Measurements from ENCODE around the gene SIX1. TPM values are rescaled to one million over a fixed set of nuclear protein-coding genes. Genes with fewer than 3 reads are reported as not detected.

SIX1 gene
- total RNA-seq, 4 donors from 2014 or later: 0.42 to 0.58 (median 0.48) TPM

- peaks cover 0 to 4% (median 0%) of the 10 kb centered on the region in 4 donors for H3K9me3 ChIP-seq
- WGBS: 69% methylated on average over 2 of the region's 2 CpGs
- intact Hi-C loops (cut with DNase I): no loop called here
- no peaks in the 10 kb centered on the region for H3K27me3 ChIP-seq
- no peak for TF ChIP-seq POLR2A (IDR thresholded peaks at IDR 0.05; ENCODE audit: low read depth)
- no peak for TF ChIP-seq EP300 (IDR thresholded peaks at IDR 0.05)
- TF ChIP-seq POLR2AphosphoS5 (IDR thresholded peaks at IDR 0.05): no peak
- no peak for TF ChIP-seq CTCF (IDR thresholded peaks at IDR 0.05)
- H3K27ac ChIP-seq (replicated peaks in 1 of 4): no peak overlapping the region
- H3K4me3 ChIP-seq: no peak overlapping the region
- H3K4me1 ChIP-seq: no peaks in the 10 kb centered on the region
- H3K36me3 ChIP-seq: no peaks in the 10 kb centered on the region
- DNase-seq (ENCODE audit: extremely low spot score): no peak
Measured at GRCh38 chr14:60684203-60684602, 34.9 kb upstream of the SIX1 start.

- H3K36me3 ChIP-seq: no peaks in the 10 kb centered on the region
Measured at GRCh38 chr14:60681271-60681670, 32.0 kb upstream of the SIX1 start.

GRCh38 chr14:60680511-60680910 is 31.2 kb upstream of the SIX1 start:
- H3K9me3 ChIP-seq: peaks cover 0 to 4% (median 0%) of the 10 kb centered on the region in 4 donors
- WGBS: 91% methylated on average over 3 of the region's 3 CpGs

More at GRCh38 chr14:60681271-60681670, 32.0 kb upstream of the SIX1 start:
- Histone ChIP-seq H3K4me3 (no peak overlapping the region), H3K4me1 (no peaks in the 10 kb centered on the region), H3K9me3 (peaks cover 0 to 4% (median 0%) of the 10 kb centered on the region in 4 donors), H3K27ac (replicated peaks in 1 of 4) (no peak overlapping the region), H3K27me3 (no peaks in the 10 kb centered on the region)
- DNase-seq (ENCODE audit: extremely low spot score): no peak
- TF ChIP-seq EP300 (IDR thresholded peaks at IDR 0.05): no peak
- intact Hi-C loops (cut with DNase I): no loop called here

GRCh38 chr14:60679566-60680258 is 30.4 kb upstream of the SIX1 start:
- H3K27me3 ChIP-seq: no peaks in the 10 kb centered on the region
- no peak for DNase-seq (ENCODE audit: extremely low spot score)
- peaks cover 0 to 4% (median 0%) of the 10 kb centered on the region in 4 donors for H3K9me3 ChIP-seq
- H3K4me1 ChIP-seq: no peaks in the 10 kb centered on the region
- no peak for TF ChIP-seq POLR2AphosphoS5 (IDR thresholded peaks at IDR 0.05)
- TF ChIP-seq POLR2A (IDR thresholded peaks at IDR 0.05; ENCODE audit: low read depth): no peak
- no peak for TF ChIP-seq CTCF (IDR thresholded peaks at IDR 0.05)
- no peak for TF ChIP-seq EP300 (IDR thresholded peaks at IDR 0.05)
- H3K4me3 ChIP-seq: no peak overlapping the region
- no peak overlapping the region for H3K27ac ChIP-seq (replicated peaks in 1 of 4)
- WGBS: 80% methylated on average over 4 of the region's 4 CpGs
- no peaks in the 10 kb centered on the region for H3K36me3 ChIP-seq
- intact Hi-C loops (cut with DNase I): no loop called here

More at GRCh38 chr14:60680511-60680910, 31.2 kb upstream of the SIX1 start:
- Histone ChIP-seq H3K27ac (replicated peaks in 1 of 4) (no peak overlapping the region), H3K4me3 (no peak overlapping the region), H3K27me3 (no peaks in the 10 kb centered on the region), H3K36me3 (no peaks in the 10 kb centered on the region), H3K4me1 (no peaks in the 10 kb centered on the region)
- intact Hi-C loops (cut with DNase I): no loop called here
- TF ChIP-seq POLR2AphosphoS5 (IDR thresholded peaks at IDR 0.05): no peak
- TF ChIP-seq CTCF (IDR thresholded peaks at IDR 0.05): no peak
- no peak for TF ChIP-seq POLR2A (IDR thresholded peaks at IDR 0.05; ENCODE audit: low read depth)
- DNase-seq (ENCODE audit: extremely low spot score): no peak

DNA sequence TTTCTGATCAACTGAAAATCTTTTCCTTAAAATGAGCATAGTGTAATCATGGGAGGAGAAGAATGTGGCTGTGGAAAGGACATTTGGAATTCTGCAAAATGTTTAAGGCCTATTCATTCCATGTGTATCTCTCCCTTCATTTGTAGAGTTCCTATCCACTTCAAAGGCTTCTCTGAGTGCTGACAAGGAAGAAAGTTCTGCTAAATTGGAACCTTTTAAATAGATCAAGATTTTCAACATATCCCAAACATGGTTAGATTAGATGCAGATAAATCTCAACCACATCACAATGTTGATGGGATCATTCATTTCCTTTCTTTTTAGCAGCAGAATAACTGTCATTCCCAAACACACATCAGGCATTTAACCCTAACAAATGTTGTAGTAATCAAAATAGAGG is 28.4 kb upstream of the SIX1 start:
- TF ChIP-seq POLR2A (IDR thresholded peaks at IDR 0.05; ENCODE audit: low read depth) (no peak), CTCF (IDR thresholded peaks at IDR 0.05) (no peak), EP300 (IDR thresholded peaks at IDR 0.05) (no peak), POLR2AphosphoS5 (IDR thresholded peaks at IDR 0.05) (no peak)
- H3K27me3 ChIP-seq: no peaks in the 10 kb centered on the region
- H3K4me3 ChIP-seq: no peak overlapping the region
- intact Hi-C loops (cut with DNase I): no loop called here
- no peaks in the 10 kb centered on the region for H3K9me3 ChIP-seq
- DNase-seq (ENCODE audit: extremely low spot score): no peak
- no peak overlapping the region for H3K27ac ChIP-seq (replicated peaks in 1 of 4)
- no peaks in the 10 kb centered on the region for H3K36me3 ChIP-seq
- no peaks in the 10 kb centered on the region for H3K4me1 ChIP-seq

All from esophagus muscularis mucosa (tissue), 4 donors.